Common myeloid progenitor, CD34-positive (primary cell): ENCODE measurements around the gene C1orf174.
A peak's percentile ranks its signal among the peaks of the same experiment; 100 is the strongest.

Experiments used
- CTCF ChIA-PET: fragments of 350-600 bp; sonication (Branson Sonifier 250); formaldehyde crosslinking; loops from one replicate; lab custom pipeline; 2021; ENCODE audit warnings: antibody characterized with exemption; lab: Charles Lee
- POLR2A ChIA-PET: fragments of 350-600 bp; sonication (Branson Sonifier 250); formaldehyde crosslinking; loops from one replicate; lab custom pipeline; 2021; ENCODE audit warnings: antibody characterized with exemption; lab: Charles Lee
- DNase-seq, 3 donors: peaks; one replicate each; pipeline versions ENCODE4 v3.0.0 to v3.0.0-alpha.2; 2013
- H3K27ac ChIP-seq, 2 experiments: 1 replicate in 1 of 2; 2 replicates in 1 of 2; pipeline ENCODE4 v1.7.0; 2013; ENCODE audit warnings: inconsistent platforms in 2 of 2, low read length in 2 of 2, mild to moderate bottlenecking in 2 of 2, low read depth in 1 of 2, moderate library complexity in 1 of 2; ENCODE audit not compliant: severe bottlenecking in 2 of 2, insufficient read depth in 1 of 2, poor library complexity in 1 of 2
- H3K27me3 ChIP-seq, 5 experiments: replicated peaks in 2 of 5; 1 replicate in 3 of 5; 2 replicates in 2 of 5; pipeline versions ENCODE4 v1.6.1 to v1.7.0; 2013; ENCODE audit warnings: low read length in 4 of 5, mild to moderate bottlenecking in 2 of 5, moderate library complexity in 2 of 5, inconsistent platforms in 1 of 5; ENCODE audit not compliant: insufficient read depth in 5 of 5, control insufficient read depth in 4 of 5
- H3K36me3 ChIP-seq, 4 experiments: 1 replicate in 2 of 4; 2 replicates in 2 of 4; pipeline versions ENCODE4 v1.6.1 to v1.7.0; 2013; ENCODE audit warnings: low read length in 3 of 4, control low read depth in 1 of 4, mild to moderate bottlenecking in 1 of 4; ENCODE audit not compliant: control insufficient read depth in 4 of 4, insufficient read depth in 4 of 4
- H3K4me1 ChIP-seq, 4 experiments: 1 replicate in 3 of 4; 2 replicates in 1 of 4; pipeline versions ENCODE4 v1.6.1 to v1.7.1; 2013; ENCODE audit warnings: low read length in 3 of 4, mild to moderate bottlenecking in 3 of 4, control low read depth in 1 of 4, inconsistent platforms in 1 of 4, moderate library complexity in 1 of 4; ENCODE audit not compliant: control insufficient read depth in 4 of 4, insufficient read depth in 4 of 4; ENCODE audit errors: control extremely low read depth in 1 of 4
- H3K4me3 ChIP-seq, 7 experiments: 1 replicate in 4 of 7; 2 replicates in 3 of 7; pipeline versions ENCODE4 v1.5.1 to v1.7.0; 2013; ENCODE audit warnings: mild to moderate bottlenecking in 7 of 7, low read length in 6 of 7, moderate library complexity in 6 of 7, inconsistent platforms in 2 of 7, low read depth in 2 of 7, control low read depth in 1 of 7; ENCODE audit not compliant: insufficient read depth in 4 of 7, control insufficient read depth in 1 of 7; ENCODE audit errors: extremely low read depth in 1 of 7
- H3K9me3 ChIP-seq, 5 experiments: 1 replicate in 4 of 5; 2 replicates in 1 of 5; pipeline versions ENCODE4 v1.6.1 to v1.7.1; 2013; ENCODE audit warnings: low read length in 4 of 5, mild to moderate bottlenecking in 2 of 5, inconsistent platforms in 1 of 5, low read depth in 1 of 5, moderate library complexity in 1 of 5; ENCODE audit not compliant: control insufficient read depth in 4 of 5, insufficient read depth in 2 of 5; ENCODE audit errors: control extremely low read depth in 1 of 5
- WGBS: methylation state at CpG from one replicate; pipeline ENCODE4 v1.1.5; 2013; ENCODE audit not compliant: insufficient coverage; 5-methylcytosine and 5-hydroxymethylcytosine counted together

The C1orf174 gene

GRCh38 chr1:3863231-3863935 lies 36.7 kb downstream of the C1orf174 start:
- ChIA-PET CTCF (interaction anchor here (0.9 kb wide), 1 partner anchor 13 kb away, joined by 3 read pairs; no protein-coding TSS in a partner anchor), POLR2A (no interaction called here)
- Histone ChIP-seq H3K27me3 (no peaks in the 10 kb centered on the region), H3K4me1 (peaks cover 0 to 4% (median 1%) of the 10 kb centered on the region in 4 experiments), H3K4me3 (no peak overlapping the region), H3K27ac (no peak overlapping the region), H3K36me3 (peaks cover 1 to 18% (median 13%) of the 10 kb centered on the region in 4 experiments), H3K9me3 (no peaks in the 10 kb centered on the region)
- WGBS: 89% methylated on average over 10 of the region's 12 CpGs
- DNase-seq: no peak

- peak; percentile 43 to 81 (median 72) for DNase-seq
- Histone ChIP-seq H3K36me3 (peaks cover 0 to 6% (median 2%) of the 10 kb centered on the region in 4 experiments), H3K4me3 (peak overlapping the region in 5 of 7 experiments; percentile 83 to 95 (median 90)), H3K4me1 (peaks cover 3 to 28% (median 23%) of the 10 kb centered on the region in 4 experiments), H3K9me3 (no peaks in the 10 kb centered on the region), H3K27me3 (no peaks in the 10 kb centered on the region), H3K27ac (no peak overlapping the region)
- WGBS: 79% methylated on average over 33 of the region's 34 CpGs
- ChIA-PET CTCF (interaction anchor here (0.6 to 3.0 kb wide), 9 partner anchors 10 to 48 kb away, joined by 3 to 18 read pairs (median 5); partner anchors contain the start of gene C1orf174), POLR2A (interaction anchor here (1.2 kb wide), 1 partner anchor 42 kb away, joined by 4 read pairs; the partner anchor contains the start of gene C1orf174)
These were observed 41.7 kb downstream of the C1orf174 start for GRCh38 chr1:3858231-3858981.

GRCh38 chr1:3857791-3858129 lies 42.3 kb downstream of the C1orf174 start:
- peak overlapping the region in 1 of 2 experiments; percentile 71 for H3K27ac ChIP-seq
- ChIA-PET CTCF (interaction anchor here (0.8 to 3.0 kb wide), 10 partner anchors 9 to 49 kb away, joined by 3 to 18 read pairs (median 4); partner anchors contain the start of gene C1orf174), POLR2A (interaction anchor here (0.6 to 1.7 kb wide), 2 partner anchors 11 to 42 kb away, joined by 3 to 5 read pairs; partner anchors contain the start of gene C1orf174)
- 9% methylated on average over 19 of the region's 21 CpGs for WGBS
- peaks cover 3 to 28% (median 23%) of the 10 kb centered on the region in 4 experiments for H3K4me1 ChIP-seq
- H3K9me3 ChIP-seq: no peaks in the 10 kb centered on the region
- peak overlapping the region; percentile 23 to 95 (median 88) for H3K4me3 ChIP-seq
- H3K36me3 ChIP-seq: peaks cover 0 to 7% (median 2%) of the 10 kb centered on the region in 4 experiments
- no peaks in the 10 kb centered on the region for H3K27me3 ChIP-seq
- no peak for DNase-seq

GRCh38 chr1:3856923-3857790 lies 42.9 kb downstream of the C1orf174 start, which contains the start of the genes CEP104 and DFFB:
Gene CEP104 (minus strand): TSS chr1:3857211. CDS start chr1:3852407, 4,804 bp downstream.
Gene DFFB (plus strand): TSS chr1:3857476. CDS start chr1:3857604, 128 bp downstream.
- ChIA-PET POLR2A (interaction anchor here (0.6 to 1.7 kb wide), 2 partner anchors 10 to 43 kb away, joined by 3 to 5 read pairs; partner anchors contain the start of gene C1orf174), CTCF (interaction anchor here (0.9 to 3.0 kb wide), 8 partner anchors 11 to 49 kb away, joined by 3 to 18 read pairs (median 4); partner anchors contain the start of gene C1orf174)
- Histone ChIP-seq H3K27ac (peak within 1 kb of the TSS in 1 of 2 experiments; percentile 71), H3K4me3 (peak within 1 kb of the TSS; percentile 23 to 95 (median 88)), H3K36me3 (peaks cover 0 to 7% (median 3%) of the 10 kb centered on the region in 4 experiments), H3K27me3 (no peaks in the 10 kb centered on the region), H3K9me3 (no peaks in the 10 kb centered on the region), H3K4me1 (peaks cover 3 to 28% (median 23%) of the 10 kb centered on the region in 4 experiments)
- peak; percentile 94 to 97 (median 96) for DNase-seq
- under 1% methylated on average over 55 of the region's 73 CpGs for WGBS

- POLR2A ChIA-PET: no interaction called here
These were observed 47.2 kb downstream of the C1orf174 start for GRCh38 chr1:3852711-3853485.

More at GRCh38 chr1:3852711-3853485, 47.2 kb downstream of the C1orf174 start:
- H3K27ac ChIP-seq: no peak overlapping the region
- 88% methylated on average over 14 of the region's 15 CpGs for WGBS
- H3K9me3 ChIP-seq: no peaks in the 10 kb centered on the region
- H3K27me3 ChIP-seq: no peaks in the 10 kb centered on the region
- peaks cover 3 to 22% (median 15%) of the 10 kb centered on the region in 4 experiments for H3K4me1 ChIP-seq
- DNase-seq: no peak
- CTCF ChIA-PET: no interaction called here
- no peak overlapping the region for H3K4me3 ChIP-seq
- H3K36me3 ChIP-seq: peaks cover 7 to 22% (median 18%) of the 10 kb centered on the region in 4 experiments
